Prostate gland (tissue), 2 donors: ENCODE data around the gene PALLD.

Source experiments
- POLR2A ChIP-seq: fragments of 450-650 bp; IDR thresholded peaks from one replicate; pipeline ENCODE4 v1.6.1; 2016; ENCODE audit warnings: antibody characterized with exemption, mild to moderate bottlenecking
- POLR2AphosphoS5 ChIP-seq: sonication (generic); formaldehyde crosslinking; IDR thresholded peaks from one replicate; pipeline ENCODE4 v1.6.1; 2017; ENCODE audit warnings: antibody characterized with exemption
- TF ChIP-seq, protein P1 (sequence below), 4 experiments: fragments of 200-600 bp in 2 of 4; fragments of 450-650 bp in 2 of 4; sonication (generic) in 2 of 4; IDR thresholded peaks; 1 replicate in 3 of 4; 2 replicates in 1 of 4; pipeline ENCODE4 v1.5.1; 2016 to 2019; ENCODE audit warnings: antibody characterized with exemption in 4 of 4, mild to moderate bottlenecking in 2 of 4, moderate library complexity in 2 of 4

DNA sequence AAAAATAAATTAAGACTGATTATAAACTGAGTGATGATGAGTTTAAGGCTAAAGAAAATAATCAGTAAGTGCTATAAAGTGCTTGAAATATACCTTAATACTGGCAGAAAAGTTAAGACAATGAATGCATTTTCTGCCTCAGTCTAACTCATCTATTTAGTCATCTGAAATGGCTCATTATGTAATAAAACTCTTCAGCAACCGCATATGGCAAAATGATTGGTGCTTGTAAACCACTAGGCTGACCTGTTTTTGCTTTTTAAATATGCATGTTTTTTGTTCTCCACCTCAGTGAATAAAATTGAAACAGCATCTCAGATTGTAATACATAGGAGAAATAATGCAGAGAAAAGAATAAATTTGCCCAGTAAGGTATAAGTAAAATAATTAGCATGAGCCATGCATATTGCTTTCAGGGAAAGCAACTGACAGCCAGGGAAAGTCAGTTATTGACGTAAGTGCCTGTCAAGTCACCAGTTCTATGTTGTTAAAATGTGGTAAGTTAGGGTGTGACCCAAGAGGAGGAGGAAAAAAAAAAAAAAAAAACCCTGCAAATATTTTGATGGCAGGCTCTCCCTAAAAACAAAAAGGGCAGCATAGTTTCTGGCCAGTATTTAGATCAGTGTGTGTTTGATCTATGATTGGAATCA, 167.5 kb downstream of the PALLD start:
- TF ChIP-seq POLR2A (no peak), POLR2AphosphoS5 (no peak)
- TF ChIP-seq, protein P1, sequence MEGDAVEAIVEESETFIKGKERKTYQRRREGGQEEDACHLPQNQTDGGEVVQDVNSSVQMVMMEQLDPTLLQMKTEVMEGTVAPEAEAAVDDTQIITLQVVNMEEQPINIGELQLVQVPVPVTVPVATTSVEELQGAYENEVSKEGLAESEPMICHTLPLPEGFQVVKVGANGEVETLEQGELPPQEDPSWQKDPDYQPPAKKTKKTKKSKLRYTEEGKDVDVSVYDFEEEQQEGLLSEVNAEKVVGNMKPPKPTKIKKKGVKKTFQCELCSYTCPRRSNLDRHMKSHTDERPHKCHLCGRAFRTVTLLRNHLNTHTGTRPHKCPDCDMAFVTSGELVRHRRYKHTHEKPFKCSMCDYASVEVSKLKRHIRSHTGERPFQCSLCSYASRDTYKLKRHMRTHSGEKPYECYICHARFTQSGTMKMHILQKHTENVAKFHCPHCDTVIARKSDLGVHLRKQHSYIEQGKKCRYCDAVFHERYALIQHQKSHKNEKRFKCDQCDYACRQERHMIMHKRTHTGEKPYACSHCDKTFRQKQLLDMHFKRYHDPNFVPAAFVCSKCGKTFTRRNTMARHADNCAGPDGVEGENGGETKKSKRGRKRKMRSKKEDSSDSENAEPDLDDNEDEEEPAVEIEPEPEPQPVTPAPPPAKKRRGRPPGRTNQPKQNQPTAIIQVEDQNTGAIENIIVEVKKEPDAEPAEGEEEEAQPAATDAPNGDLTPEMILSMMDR (IDR thresholded peaks at IDR 0.05) = no peak
